HG03575 (cell line): ENCODE measurements around the gene PAM.
"Not testable (repeated sequence)": the region's sequence is repeated elsewhere in the genome, so short reads cannot be mapped to it uniquely, and the experiment has no call there.

Experiments used
- ATAC-seq: cut with Tn5 transposase; IDR thresholded peaks from one replicate; pipeline ENCODE4 v1.9.1; 2021; ENCODE audit not compliant: unreplicated experiment, insufficient number of reproducible peaks, low FRiP score; ENCODE audit errors: extremely low read depth

The PAM gene

DNA sequence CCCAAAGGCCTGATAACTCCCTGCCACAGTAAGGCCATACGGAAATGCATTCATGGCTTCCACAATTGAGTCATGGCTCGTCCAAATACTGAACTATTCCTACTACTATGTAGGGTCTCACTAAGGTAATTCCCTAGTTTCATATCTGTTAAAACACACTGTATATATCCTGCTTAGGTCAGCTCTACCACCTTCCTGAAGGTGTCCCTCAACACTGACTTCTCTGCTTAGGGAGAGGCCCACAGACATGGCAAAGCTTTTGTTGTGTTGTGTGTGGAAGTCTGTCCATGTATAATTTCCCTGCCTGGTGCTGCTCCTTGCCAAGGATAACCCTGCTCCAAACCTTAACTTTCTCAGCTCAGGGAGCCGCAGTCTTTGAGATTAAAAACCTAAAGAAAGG, 304.4 kb downstream of the PAM start:
- no peak for ATAC-seq

DNA sequence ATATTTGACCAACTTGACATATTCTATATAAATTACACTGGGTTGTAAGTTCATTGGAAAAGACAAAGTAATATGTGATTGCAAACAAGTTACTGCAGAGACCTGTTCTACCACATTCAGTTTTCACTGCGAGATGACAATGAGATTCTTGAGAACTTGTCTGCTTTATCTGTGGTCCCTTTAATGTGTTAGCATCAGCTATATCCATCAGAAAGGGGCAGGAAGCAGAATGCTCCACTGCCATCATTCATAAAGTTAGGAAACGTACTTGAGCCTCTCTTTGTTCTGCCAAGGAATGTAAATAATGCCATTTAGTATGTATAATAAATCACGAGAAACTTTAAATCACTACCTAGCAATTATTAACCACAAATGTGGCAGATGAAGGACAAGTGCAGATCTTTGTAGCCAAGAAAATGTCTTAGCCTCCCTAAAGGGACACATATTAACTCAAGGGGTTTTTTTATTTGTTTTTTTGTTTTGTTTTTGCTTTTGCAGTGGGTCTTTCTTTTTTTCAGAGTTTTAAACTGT, 305.4 kb downstream of the PAM start:
- no peak for ATAC-seq

DNA sequence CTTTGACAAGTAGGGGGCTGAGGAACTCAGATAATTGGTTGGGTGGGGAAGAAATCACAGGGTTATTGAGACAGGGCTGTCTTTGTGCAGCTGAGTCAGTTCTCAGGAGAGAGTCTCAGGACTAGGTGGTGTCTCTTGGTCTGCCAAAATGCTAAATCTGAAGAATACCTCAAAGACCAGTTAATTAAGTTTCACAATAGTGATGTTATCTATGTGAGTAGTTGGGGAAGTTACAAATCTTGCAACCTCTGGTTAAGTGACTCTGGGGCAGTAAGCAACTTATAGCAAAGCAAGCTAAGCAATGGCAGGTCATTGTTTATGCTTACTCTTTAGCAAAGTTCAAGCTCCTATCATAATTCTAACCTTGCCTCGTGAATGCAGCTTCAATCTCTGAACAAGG, 311.2 kb downstream of the PAM start:
- ATAC-seq = no peak

DNA sequence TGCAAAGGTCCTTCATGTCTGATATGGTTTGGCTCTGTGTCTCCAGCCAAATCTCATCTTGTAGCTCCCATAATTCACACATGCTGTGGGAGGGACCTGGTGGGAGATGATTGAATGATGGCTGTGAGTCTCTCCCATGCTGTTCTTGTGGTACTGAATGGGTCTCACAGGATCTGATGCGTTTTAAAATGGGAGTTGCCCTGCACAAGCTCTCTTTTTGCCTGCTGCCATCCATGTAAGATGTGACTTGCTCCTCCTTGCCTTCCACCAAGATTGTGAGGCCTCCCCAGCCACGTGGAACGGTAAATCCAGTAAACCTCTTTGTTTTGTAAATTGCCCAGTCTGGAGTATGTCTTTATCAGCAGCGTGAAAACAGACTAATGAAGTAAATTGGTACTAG, 318.4 kb downstream of the PAM start:
- not testable (repeated sequence) for ATAC-seq

DNA sequence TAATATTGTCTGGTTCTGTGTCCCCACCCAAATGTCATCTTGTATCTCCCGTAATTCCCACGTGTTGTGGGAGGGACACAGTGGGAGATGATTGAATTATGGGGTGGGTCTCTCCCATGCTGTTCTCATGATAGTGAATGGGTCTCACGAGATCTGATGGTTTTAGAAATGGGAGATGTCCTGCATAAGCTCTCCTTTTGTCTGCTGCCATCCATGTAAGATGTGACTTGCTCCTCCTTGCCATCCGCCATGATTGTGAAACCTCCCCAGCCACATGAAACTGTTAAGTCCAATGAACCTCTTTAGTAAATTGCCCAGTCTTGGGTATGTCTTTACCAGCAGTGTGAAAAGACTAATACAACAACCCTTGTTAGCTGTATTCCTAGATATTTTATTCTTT, 320.3 kb downstream of the PAM start:
- no peak for ATAC-seq
